GM12878 (cell line): Measurements from ENCODE around the gene FILIP1L. TPM values are rescaled to one million over a fixed set of nuclear protein-coding genes. Genes with fewer than 3 reads are reported as not detected.

Experiments
- ATAC-seq: fragments of 200-7000 bp; cut with Tn5 transposase; 3 replicates; pipeline ENCODE4 v1.9.1; 2020; ENCODE audit warnings: mild to moderate bottlenecking, moderate library complexity
- BruUV-seq: library from RNA; stranded (reverse); fragments of 400-500 nt; replicated peaks from 2 replicates; lab custom pipeline; 2021; lab: Mats Ljungman, UMichigan
- CTCF ChIA-PET: fragments of 300-600 bp; sonication (Branson Sonifier 250); formaldehyde crosslinking; extraction: SDS; loops from one replicate; lab custom pipeline; 2021; ENCODE audit warnings: inconsistent platforms; lab: Yijun Ruan, JAX
- POLR2A ChIA-PET: fragments of 350-600 bp; formaldehyde crosslinking; extraction: SDS; loops from one replicate; lab custom pipeline; 2021; ENCODE audit warnings: inconsistent platforms; lab: Charles Lee
- RAD21 ChIA-PET: fragments of 300-600 bp; sonication (Branson Sonifier 250); formaldehyde crosslinking; loops from one replicate; lab custom pipeline; 2023; ENCODE audit warnings: antibody characterized with exemption; ENCODE audit not compliant: unreplicated experiment; lab: Charles Lee
- SMC1A ChIA-PET: fragments of 300-600 bp; sonication (Branson Sonifier 250); formaldehyde crosslinking; loops from one replicate; lab custom pipeline; 2023; ENCODE audit not compliant: unreplicated experiment, uncharacterized antibody; lab: Charles Lee
- DNase-seq: peaks from one replicate; pipeline ENCODE4 v3.0.0-alpha.2; 2011; ENCODE audit warnings: low read depth, low spot score
- FAIRE-seq: peaks from 3 replicates; lab custom pipeline; 2011; peaks lifted over from hg19 to GRCh38; lab: Jason Lieb, UNC
- H2AFZ ChIP-seq: 2 replicates; pipeline ENCODE4 v1.6.0; 2011; ENCODE audit warnings: low read depth, low read length, control low read depth; ENCODE audit not compliant: control insufficient read depth
- H3K27ac ChIP-seq: 2 replicates; pipeline ENCODE4 v1.5.1; 2011; ENCODE audit warnings: control low read depth; ENCODE audit not compliant: control insufficient read depth, insufficient read depth
- H3K27me3 ChIP-seq, 2 experiments: replicated peaks in 1 of 2; 2 replicates each; pipeline versions ENCODE4 v1.6.0 to v1.6.1; 2011; ENCODE audit warnings: low read length in 1 of 2; ENCODE audit not compliant: control insufficient read depth in 2 of 2, insufficient read depth in 2 of 2
- H3K36me3 ChIP-seq, 2 experiments: 2 replicates each; pipeline ENCODE4 v1.5.1; 2011; ENCODE audit warnings: low read length in 1 of 2; ENCODE audit not compliant: control insufficient read depth in 2 of 2, insufficient read depth in 2 of 2
- H3K4me1 ChIP-seq: 2 replicates; pipeline ENCODE4 v1.6.1; 2011; ENCODE audit warnings: mild to moderate bottlenecking, low read length, moderate library complexity, mixed read lengths; ENCODE audit not compliant: control insufficient read depth, insufficient read depth
- H3K4me2 ChIP-seq: 2 replicates; pipeline ENCODE4 v1.6.0; 2011; ENCODE audit warnings: control low read depth; ENCODE audit not compliant: control insufficient read depth, insufficient read depth
- H3K4me3 ChIP-seq: fragments of 200-600 bp; sonication (generic); 2 replicates; pipeline ENCODE4 v1.5.1; 2016
- H3K79me2 ChIP-seq: 2 replicates; pipeline ENCODE4 v1.6.0; 2011; ENCODE audit warnings: low read length; ENCODE audit not compliant: control insufficient read depth, insufficient read depth
- H3K9ac ChIP-seq: 2 replicates; pipeline ENCODE4 v1.8.0; 2011; ENCODE audit warnings: low read length, control low read depth, mixed read lengths; ENCODE audit not compliant: control insufficient read depth, insufficient read depth
- H3K9me3 ChIP-seq: replicated peaks from 3 replicates; pipeline ENCODE4 v1.5.1; 2011; ENCODE audit warnings: mild to moderate bottlenecking, low read length; ENCODE audit not compliant: control insufficient read depth, insufficient read depth
- H4K20me1 ChIP-seq: 2 replicates; pipeline ENCODE4 v1.6.0; 2011; ENCODE audit not compliant: control insufficient read depth, insufficient read depth
- ATF7 ChIP-seq: fragments of 450-650 bp; IDR thresholded peaks from 2 replicates; pipeline ENCODE4 v1.6.1; 2016; ENCODE audit warnings: low read depth, mild to moderate bottlenecking
- ETV6 ChIP-seq, 2 experiments: fragments of 450-650 bp in 1 of 2; IDR thresholded peaks in 1 of 2; conservative IDR thresholded peaks in 1 of 2; 2 replicates each; pipeline ENCODE4 v1.6.1; 2014; ENCODE audit warnings: antibody characterized with exemption in 1 of 2, borderline replicate concordance in 1 of 2, low read depth in 1 of 2, mild to moderate bottlenecking in 1 of 2, moderate library complexity in 1 of 2
- FOS ChIP-seq: IDR thresholded peaks from 3 replicates; pipeline ENCODE4 v1.6.1; 2011; ENCODE audit warnings: borderline replicate concordance; ENCODE audit not compliant: insufficient read length; ENCODE audit errors: extremely low read depth
- FOXK2 ChIP-seq: fragments of 450-650 bp; IDR thresholded peaks from 2 replicates; pipeline ENCODE4 v1.6.1; 2017; ENCODE audit warnings: mild to moderate bottlenecking, moderate library complexity
- GABPA ChIP-seq: IDR thresholded peaks from 2 replicates; pipeline ENCODE4 v1.6.1; 2014; ENCODE audit warnings: antibody characterized with exemption, low read depth, mild to moderate bottlenecking, inconsistent platforms
- RCOR1 ChIP-seq: conservative IDR thresholded peaks from 2 replicates; pipeline ENCODE4 v1.6.1; 2012; ENCODE audit warnings: low read depth, low read length, improper control_type of control experiment
- SMC3 ChIP-seq: IDR thresholded peaks from 2 replicates; pipeline ENCODE4 v1.6.1; 2011; ENCODE audit warnings: low read length, improper control_type of control experiment, borderline replicate concordance
- SRF ChIP-seq, 2 experiments: IDR thresholded peaks; 2 replicates each; pipeline ENCODE4 v1.6.1; 2011; ENCODE audit warnings: low read depth in 2 of 2, low read length in 2 of 2, mild to moderate bottlenecking in 1 of 2, moderate library complexity in 1 of 2
- STAT1 ChIP-seq: fragments of 450-650 bp; conservative IDR thresholded peaks from 2 replicates; pipeline ENCODE4 v1.6.1; 2014; ENCODE audit warnings: antibody characterized with exemption, mild to moderate bottlenecking
- TARDBP ChIP-seq: IDR thresholded peaks from 2 replicates; pipeline ENCODE4 v1.6.1; 2016; ENCODE audit warnings: borderline replicate concordance
- ZSCAN29 ChIP-seq: fragments of 450-650 bp; IDR thresholded peaks from 2 replicates; pipeline ENCODE4 v1.6.1; 2017; ENCODE audit warnings: mild to moderate bottlenecking, moderate library complexity
- WGBS: methylation state at CpG from one replicate; pipeline ENCODE4 v1.1.6; 2016; ENCODE audit warnings: low lambda C conversion rate; ENCODE audit not compliant: insufficient replicate concordance, insufficient coverage; ENCODE audit errors: missing lambda C conversion rate; 5-methylcytosine and 5-hydroxymethylcytosine counted together
- in situ Hi-C: fragments of 300-500 bp; cut with MboI; formaldehyde crosslinking; loops from 9 replicates; pipeline ENCODE4 v1.14.3; 2018; ENCODE audit warnings: mixed read lengths
- intact Hi-C: fragments of 100-400 bp; cut with micrococcal nuclease; formaldehyde crosslinking; loops from one replicate; pipeline ENCODE4 v1.14.2; 2022; ENCODE audit not compliant: unreplicated experiment
- polyA plus RNA-seq, 11 experiments: library from polyadenylated mRNA; depleted of rRNA in 4 of 11; unstranded in 6 of 11; stranded (reverse) in 5 of 11; fragments of >200 nt; fragmentation: Nextera tagmentation in 4 of 11; fragmentation: Illumina TruSeq in 1 of 11; extraction: Ambion mirVana in 4 of 11; extraction: Trizol in 1 of 11; gene quantifications; 1 replicate in 1 of 11; 2 replicates in 10 of 11; pipeline versions ENCODE4 v1.2.1 to v1.2.3, GENCODE V29; 2011 to 2016; ENCODE audit warnings: inconsistent platforms in 2 of 11, missing spikeins in 2 of 11, low read depth in 1 of 11
- total RNA-seq, 4 experiments: library from RNA; depleted of rRNA in 3 of 4; stranded (reverse); fragments of >200 nt in 3 of 4; fragmentation: Illumina TruSeq in 1 of 4; extraction: Trizol in 1 of 4; gene quantifications; 2 replicates each; pipeline versions ENCODE4 v1.2.1 to v1.2.3, GENCODE V29; 2013 to 2021
- TF ChIP-seq, protein P1 (sequence below): fragments of 450-650 bp; IDR thresholded peaks from 2 replicates; pipeline ENCODE4 v1.6.1; 2017; ENCODE audit warnings: mild to moderate bottlenecking, moderate library complexity
- TF ChIP-seq, protein P2 (sequence below): fragments of 450-650 bp; formaldehyde crosslinking; IDR thresholded peaks from 2 replicates; pipeline ENCODE4 v1.5.0; 2022; ENCODE audit warnings: mild to moderate bottlenecking, missing genetic modification characterization
- TF ChIP-seq, protein P3 (sequence below): IDR thresholded peaks from 2 replicates; pipeline ENCODE4 v1.6.1; 2012; ENCODE audit warnings: low read depth, low read length, improper control_type of control experiment

FILIP1L gene
- total and polyA plus RNA-seq, 10 of the 15 experiments (the other 5 are each of a cell fraction or from before 2014, with no cell fraction given): 0.24 to 6.1 (median 3.5) TPM

DNA sequence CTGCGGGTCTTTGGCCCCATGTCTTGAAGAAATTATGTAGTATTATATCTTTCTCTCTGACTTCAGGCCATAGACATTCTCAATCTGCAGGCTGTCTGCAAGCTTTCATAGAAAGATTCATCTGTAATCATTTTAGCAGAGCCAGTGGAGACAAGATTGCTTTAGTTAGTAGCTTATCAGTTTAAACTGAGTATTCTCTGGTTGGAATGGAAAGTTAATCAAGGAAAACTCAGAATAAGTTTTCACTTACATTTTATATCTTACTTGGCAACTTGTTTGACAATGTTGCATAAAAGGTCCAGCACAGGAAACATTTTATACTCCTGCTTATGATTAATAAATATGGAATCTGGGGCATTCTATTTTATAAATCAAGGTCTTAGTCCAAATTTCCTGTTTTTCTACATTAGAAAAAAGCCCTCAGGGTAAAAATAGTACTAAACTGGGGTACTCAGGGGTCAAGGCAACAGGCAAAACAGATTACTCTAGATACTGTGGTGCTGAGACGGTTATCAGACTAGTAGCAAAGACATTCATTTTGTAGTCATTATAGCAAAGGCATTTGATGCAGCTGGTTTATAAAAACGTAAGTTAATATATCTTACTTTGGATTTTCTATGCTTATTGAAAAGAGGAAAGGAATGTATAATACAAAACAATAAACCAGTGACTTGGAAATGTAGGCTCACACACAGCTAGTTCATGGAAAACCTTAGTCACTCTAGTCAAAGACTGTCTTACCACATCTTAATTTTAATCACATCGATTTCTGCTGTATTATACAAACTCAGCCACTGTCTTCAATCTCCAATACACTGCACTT lies 45.2 kb upstream of the FILIP1L start (continued):
- TF ChIP-seq, protein P1, sequence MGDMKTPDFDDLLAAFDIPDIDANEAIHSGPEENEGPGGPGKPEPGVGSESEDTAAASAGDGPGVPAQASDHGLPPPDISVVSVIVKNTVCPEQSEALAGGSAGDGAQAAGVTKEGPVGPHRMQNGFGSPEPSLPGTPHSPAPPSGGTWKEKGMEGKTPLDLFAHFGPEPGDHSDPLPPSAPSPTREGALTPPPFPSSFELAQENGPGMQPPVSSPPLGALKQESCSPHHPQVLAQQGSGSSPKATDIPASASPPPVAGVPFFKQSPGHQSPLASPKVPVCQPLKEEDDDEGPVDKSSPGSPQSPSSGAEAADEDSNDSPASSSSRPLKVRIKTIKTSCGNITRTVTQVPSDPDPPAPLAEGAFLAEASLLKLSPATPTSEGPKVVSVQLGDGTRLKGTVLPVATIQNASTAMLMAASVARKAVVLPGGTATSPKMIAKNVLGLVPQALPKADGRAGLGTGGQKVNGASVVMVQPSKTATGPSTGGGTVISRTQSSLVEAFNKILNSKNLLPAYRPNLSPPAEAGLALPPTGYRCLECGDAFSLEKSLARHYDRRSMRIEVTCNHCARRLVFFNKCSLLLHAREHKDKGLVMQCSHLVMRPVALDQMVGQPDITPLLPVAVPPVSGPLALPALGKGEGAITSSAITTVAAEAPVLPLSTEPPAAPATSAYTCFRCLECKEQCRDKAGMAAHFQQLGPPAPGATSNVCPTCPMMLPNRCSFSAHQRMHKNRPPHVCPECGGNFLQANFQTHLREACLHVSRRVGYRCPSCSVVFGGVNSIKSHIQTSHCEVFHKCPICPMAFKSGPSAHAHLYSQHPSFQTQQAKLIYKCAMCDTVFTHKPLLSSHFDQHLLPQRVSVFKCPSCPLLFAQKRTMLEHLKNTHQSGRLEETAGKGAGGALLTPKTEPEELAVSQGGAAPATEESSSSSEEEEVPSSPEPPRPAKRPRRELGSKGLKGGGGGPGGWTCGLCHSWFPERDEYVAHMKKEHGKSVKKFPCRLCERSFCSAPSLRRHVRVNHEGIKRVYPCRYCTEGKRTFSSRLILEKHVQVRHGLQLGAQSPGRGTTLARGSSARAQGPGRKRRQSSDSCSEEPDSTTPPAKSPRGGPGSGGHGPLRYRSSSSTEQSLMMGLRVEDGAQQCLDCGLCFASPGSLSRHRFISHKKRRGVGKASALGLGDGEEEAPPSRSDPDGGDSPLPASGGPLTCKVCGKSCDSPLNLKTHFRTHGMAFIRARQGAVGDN: no peak
- no peak for TF ChIP-seq SRF (IDR thresholded peaks at IDR 0.05; ENCODE audit: low read depth in 2 of 2, low read length in 2 of 2)
- TF ChIP-seq GABPA: no peak
- TF ChIP-seq RCOR1: no peak
- TF ChIP-seq, all 136 proteins: peak for 0

DNA sequence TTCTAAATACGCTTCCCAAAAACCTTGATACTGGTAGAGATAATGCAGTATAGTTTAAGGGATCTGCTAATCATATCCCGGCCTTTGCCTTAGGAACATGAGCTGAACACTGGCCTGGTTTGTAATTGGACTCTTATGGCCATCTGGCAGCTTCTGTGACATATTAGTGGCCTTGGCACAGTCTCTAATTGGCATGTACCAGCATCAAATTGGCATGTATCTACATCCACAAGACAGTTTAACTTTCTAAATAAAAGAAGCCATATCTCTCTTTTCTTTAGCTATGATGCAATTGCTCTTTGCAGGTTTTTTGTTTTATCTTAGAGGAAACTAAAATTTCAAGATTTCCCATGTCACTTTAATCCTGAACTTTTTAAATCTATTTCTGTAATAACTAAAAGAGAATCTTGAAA lies 44.6 kb upstream of the FILIP1L start:
- no TSS peak for BruUV-seq
- Histone ChIP-seq H4K20me1 (no peaks in the 10 kb centered on the region), H2AFZ (no peak overlapping the region), H3K27ac (no peak overlapping the region), H3K27me3 (no peaks in the 10 kb centered on the region), H3K9ac (no peak overlapping the region), H3K79me2 (no peaks in the 10 kb centered on the region), H3K4me2 (no peak overlapping the region), H3K4me1 (no peaks in the 10 kb centered on the region), H3K9me3 (peaks cover 3% of the 10 kb centered on the region; the same call in 2 of the 3 replicates), H3K4me3 (no peak overlapping the region), H3K36me3 (no peaks in the 10 kb centered on the region)
- CTCF ChIA-PET: interaction anchor here (1.7 kb wide), 1 partner anchor 17 kb away, joined by 4 read pairs; no protein-coding TSS in a partner anchor
- 95% methylated on average over 2 of the region's 2 CpGs for WGBS
- intact Hi-C loops: no loop called here
- RAD21 ChIA-PET: no interaction called here
- DNase-seq (no peak), FAIRE-seq (no peak), ATAC-seq (no peak)
- SMC1A ChIA-PET: no interaction called here
- in situ Hi-C loops: no loop called here
- POLR2A ChIA-PET: no interaction called here
- no peak for TF ChIP-seq FOXK2
- TF ChIP-seq ZSCAN29: no peak
- no peak for TF ChIP-seq SMC3
- TF ChIP-seq FOS: no peak
- no peak for TF ChIP-seq ATF7
- TF ChIP-seq, protein P2, sequence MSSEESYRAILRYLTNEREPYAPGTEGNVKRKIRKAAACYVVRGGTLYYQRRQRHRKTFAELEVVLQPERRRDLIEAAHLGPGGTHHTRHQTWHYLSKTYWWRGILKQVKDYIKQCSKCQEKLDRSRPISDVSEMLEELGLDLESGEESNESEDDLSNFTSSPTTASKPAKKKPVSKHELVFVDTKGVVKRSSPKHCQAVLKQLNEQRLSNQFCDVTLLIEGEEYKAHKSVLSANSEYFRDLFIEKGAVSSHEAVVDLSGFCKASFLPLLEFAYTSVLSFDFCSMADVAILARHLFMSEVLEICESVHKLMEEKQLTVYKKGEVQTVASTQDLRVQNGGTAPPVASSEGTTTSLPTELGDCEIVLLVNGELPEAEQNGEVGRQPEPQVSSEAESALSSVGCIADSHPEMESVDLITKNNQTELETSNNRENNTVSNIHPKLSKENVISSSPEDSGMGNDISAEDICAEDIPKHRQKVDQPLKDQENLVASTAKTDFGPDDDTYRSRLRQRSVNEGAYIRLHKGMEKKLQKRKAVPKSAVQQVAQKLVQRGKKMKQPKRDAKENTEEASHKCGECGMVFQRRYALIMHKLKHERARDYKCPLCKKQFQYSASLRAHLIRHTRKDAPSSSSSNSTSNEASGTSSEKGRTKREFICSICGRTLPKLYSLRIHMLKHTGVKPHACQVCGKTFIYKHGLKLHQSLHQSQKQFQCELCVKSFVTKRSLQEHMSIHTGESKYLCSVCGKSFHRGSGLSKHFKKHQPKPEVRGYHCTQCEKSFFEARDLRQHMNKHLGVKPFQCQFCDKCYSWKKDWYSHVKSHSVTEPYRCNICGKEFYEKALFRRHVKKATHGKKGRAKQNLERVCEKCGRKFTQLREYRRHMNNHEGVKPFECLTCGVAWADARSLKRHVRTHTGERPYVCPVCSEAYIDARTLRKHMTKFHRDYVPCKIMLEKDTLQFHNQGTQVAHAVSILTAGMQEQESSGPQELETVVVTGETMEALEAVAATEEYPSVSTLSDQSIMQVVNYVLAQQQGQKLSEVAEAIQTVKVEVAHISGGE (CRISPR knock-in tag): no peak
- no peak for TF ChIP-seq STAT1
- TF ChIP-seq ETV6 (conservative IDR thresholded peaks at IDR 0.05 in 1 of 2, IDR thresholded peaks at IDR 0.05 in 1 of 2; ENCODE audit: borderline replicate concordance in 1 of 2, low read depth in 1 of 2): no peak
- TF ChIP-seq TARDBP: no peak
- TF ChIP-seq, protein P3, sequence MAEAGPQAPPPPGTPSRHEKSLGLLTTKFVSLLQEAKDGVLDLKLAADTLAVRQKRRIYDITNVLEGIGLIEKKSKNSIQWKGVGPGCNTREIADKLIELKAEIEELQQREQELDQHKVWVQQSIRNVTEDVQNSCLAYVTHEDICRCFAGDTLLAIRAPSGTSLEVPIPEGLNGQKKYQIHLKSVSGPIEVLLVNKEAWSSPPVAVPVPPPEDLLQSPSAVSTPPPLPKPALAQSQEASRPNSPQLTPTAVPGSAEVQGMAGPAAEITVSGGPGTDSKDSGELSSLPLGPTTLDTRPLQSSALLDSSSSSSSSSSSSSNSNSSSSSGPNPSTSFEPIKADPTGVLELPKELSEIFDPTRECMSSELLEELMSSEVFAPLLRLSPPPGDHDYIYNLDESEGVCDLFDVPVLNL: no peak
